Measurements from ENCODE around the gene ING5. TPM values are rescaled to one million over a fixed set of nuclear protein-coding genes. Genes with fewer than 3 reads are reported as not detected.
"Not testable (repeated sequence)": the region's sequence is repeated elsewhere in the genome, so short reads cannot be mapped to it uniquely, and the experiment has no call there.

Gene ING5
- total RNA-seq, 1 donor from 2014 or later: 19.7 TPM

GRCh38 chr2:241755777-241756176 lies 53.9 kb downstream of the ING5 start:
- Histone ChIP-seq H3K27me3 (ENCODE audit: control insufficient read depth, insufficient read depth, low read length) (no peaks in the 10 kb centered on the region), H3K36me3 (ENCODE audit: control insufficient read depth, insufficient read depth, low read length) (peaks cover 14% of the 10 kb centered on the region), H3K4me3 (ENCODE audit: low read depth, low read length) (no peak overlapping the region)
- FAIRE-seq (no peak), DNase-seq (ENCODE audit: low read depth) (no peak)
- no peak for TF ChIP-seq CTCF (IDR thresholded peaks at IDR 0.05; ENCODE audit: insufficient read depth, low read length, severe bottlenecking)

DNA sequence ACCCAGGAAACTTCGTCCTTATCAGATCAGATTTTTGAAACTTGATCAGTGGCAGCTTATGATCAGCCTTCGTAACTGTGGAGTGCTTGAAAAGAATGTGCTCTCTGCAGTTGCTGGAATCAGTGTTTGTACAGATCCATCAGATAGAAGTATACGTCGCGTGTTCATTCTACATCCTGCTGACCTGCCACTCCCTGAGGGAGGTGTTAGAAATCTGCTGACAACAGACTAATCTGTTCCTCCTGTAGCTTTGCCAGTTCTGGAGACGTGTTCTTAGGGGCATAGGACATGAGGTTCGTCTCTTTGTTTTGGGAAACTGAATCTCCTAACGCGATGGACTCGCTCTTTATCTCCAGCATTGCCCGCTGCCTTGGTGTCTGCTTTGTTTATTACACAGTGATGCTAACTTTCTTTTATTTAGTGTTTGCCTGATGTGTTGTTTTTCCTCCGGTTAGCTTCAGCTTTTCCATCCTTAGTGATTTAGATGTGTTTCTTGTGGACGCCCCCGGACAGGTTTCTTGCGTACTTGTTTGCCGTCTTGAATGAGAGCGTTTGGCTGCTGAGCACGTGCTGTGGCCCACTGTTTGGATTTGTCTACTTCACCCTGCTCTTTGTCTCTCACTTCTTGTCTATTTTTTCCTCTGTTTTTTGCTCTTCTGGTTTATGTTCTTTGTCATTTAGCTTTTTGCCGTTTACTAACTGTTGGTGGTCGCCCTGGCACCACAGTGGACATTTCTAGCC lies 57.4 kb downstream of the ING5 start:
- TF ChIP-seq CTCF (IDR thresholded peaks at IDR 0.05; ENCODE audit: insufficient read depth, low read length, severe bottlenecking): no peak
- FAIRE-seq: no peak
- DNase-seq (ENCODE audit: low read depth): no peak
- Histone ChIP-seq H3K36me3 (ENCODE audit: control insufficient read depth, insufficient read depth, low read length) (peaks cover 12% of the 10 kb centered on the region), H3K27me3 (ENCODE audit: control insufficient read depth, insufficient read depth, low read length) (no peaks in the 10 kb centered on the region), H3K4me3 (ENCODE audit: low read depth, low read length) (no peak overlapping the region)

- H3K36me3 ChIP-seq (ENCODE audit: control insufficient read depth, insufficient read depth, low read length): peaks cover 11% of the 10 kb centered on the region
- not testable (repeated sequence) for DNase-seq (ENCODE audit: low read depth)
These were observed 58.1 kb downstream of the ING5 start for GRCh38 chr2:241759893-241760292.

GRCh38 chr2:241760301-241760771 lies 58.5 kb downstream of the ING5 start:
- FAIRE-seq (no peak), DNase-seq (ENCODE audit: low read depth) (no peak)
- no peak overlapping the region for H3K4me3 ChIP-seq (ENCODE audit: low read depth, low read length)
- TF ChIP-seq CTCF (IDR thresholded peaks at IDR 0.05; ENCODE audit: insufficient read depth, low read length, severe bottlenecking): no peak
- H3K36me3 ChIP-seq (ENCODE audit: control insufficient read depth, insufficient read depth, low read length): peaks cover 9% of the 10 kb centered on the region
- no peaks in the 10 kb centered on the region for H3K27me3 ChIP-seq (ENCODE audit: control insufficient read depth, insufficient read depth, low read length)

More at GRCh38 chr2:241759893-241760292, 58.1 kb downstream of the ING5 start:
- not testable (repeated sequence) for FAIRE-seq; H3K4me3 ChIP-seq (ENCODE audit: low read depth, low read length); H3K27me3 ChIP-seq (ENCODE audit: control insufficient read depth, insufficient read depth, low read length)

DNA sequence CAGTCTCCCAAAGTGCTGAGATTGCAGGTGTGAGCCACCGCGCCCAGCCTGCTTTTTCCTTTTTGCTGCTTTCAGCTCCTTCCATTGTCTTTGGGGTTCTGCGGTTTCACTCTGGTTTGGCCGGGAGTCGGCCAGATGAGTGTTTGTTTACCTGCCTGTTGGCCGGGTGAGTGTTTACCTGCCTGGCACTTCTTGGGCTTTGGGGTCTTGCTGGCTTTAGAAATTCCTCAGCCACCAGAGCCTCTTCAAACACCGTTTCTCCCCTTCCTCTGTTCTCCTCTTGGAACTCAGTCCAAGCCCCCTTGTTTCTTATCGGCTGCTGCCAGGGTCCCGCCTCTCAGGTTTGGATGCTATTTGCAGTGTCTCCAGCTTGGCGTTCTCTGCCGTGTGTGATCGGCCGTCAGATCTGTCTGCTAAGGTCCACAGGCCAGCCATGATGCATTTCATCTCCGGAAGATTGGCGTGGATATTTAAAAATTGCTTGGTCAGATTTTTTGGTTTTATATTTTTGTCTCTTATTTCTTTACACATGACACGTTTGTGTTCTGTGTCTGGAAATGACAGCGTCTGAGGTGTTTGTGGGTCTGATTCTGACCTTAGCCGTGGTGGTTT lies 60.6 kb downstream of the ING5 start:
- Histone ChIP-seq H3K27me3 (ENCODE audit: control insufficient read depth, insufficient read depth, low read length) (no peaks in the 10 kb centered on the region), H3K36me3 (ENCODE audit: control insufficient read depth, insufficient read depth, low read length) (peaks cover 4% of the 10 kb centered on the region), H3K4me3 (ENCODE audit: low read depth, low read length) (no peak overlapping the region)
- no peak for TF ChIP-seq CTCF (IDR thresholded peaks at IDR 0.05; ENCODE audit: insufficient read depth, low read length, severe bottlenecking)
- FAIRE-seq (no peak), DNase-seq (ENCODE audit: low read depth) (peak; percentile 43)

DNA sequence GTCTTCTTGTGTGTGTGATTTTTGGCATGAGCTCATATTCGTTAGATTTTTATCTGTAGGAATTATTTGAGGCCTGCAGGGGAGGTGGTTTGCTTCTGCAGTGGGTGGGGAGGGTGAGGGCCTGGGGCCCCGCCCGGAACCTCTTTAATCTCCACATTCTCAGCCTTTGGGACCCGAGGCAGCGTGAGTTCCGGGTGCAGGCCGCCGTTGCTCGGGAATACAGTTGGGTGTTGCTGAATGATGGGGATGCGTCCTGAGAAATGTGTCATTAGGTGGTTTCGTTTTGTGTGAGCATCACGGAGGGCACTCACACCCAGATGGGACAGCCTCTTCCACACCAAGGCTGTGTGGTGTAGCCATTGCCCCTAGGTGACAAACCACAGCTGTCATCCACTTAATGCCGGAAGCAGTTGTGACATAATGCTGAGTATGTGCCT lies 61.1 kb downstream of the ING5 start:
- H3K27me3 ChIP-seq (ENCODE audit: control insufficient read depth, insufficient read depth, low read length): no peaks in the 10 kb centered on the region
- no peak for FAIRE-seq
- DNase-seq (ENCODE audit: low read depth): no peak
- TF ChIP-seq CTCF (IDR thresholded peaks at IDR 0.05; ENCODE audit: insufficient read depth, low read length, severe bottlenecking): no peak
- no peak overlapping the region for H3K4me3 ChIP-seq (ENCODE audit: low read depth, low read length)
- peaks cover 4% of the 10 kb centered on the region for H3K36me3 ChIP-seq (ENCODE audit: control insufficient read depth, insufficient read depth, low read length)

All from bronchial epithelial cell (primary cell).